SK-N-DZ (cell line): Measurements from ENCODE around the gene NUDT16L1. TPM values are rescaled to one million over a fixed set of nuclear protein-coding genes. Genes with fewer than 3 reads are reported as not detected.
A peak's percentile ranks its signal among the peaks of the same experiment; 100 is the strongest.

Experiments used
- DNase-seq: peaks from one replicate; pipeline ENCODE4 v3.0.0-alpha.2; 2015; ENCODE audit warnings: low spot score
- polyA plus RNA-seq, 2 experiments: library from polyadenylated mRNA; depleted of rRNA; stranded (reverse); fragments of >200 nt; gene quantifications; 2 replicates each; pipeline ENCODE4 v1.2.3, GENCODE V29; 2014

NUDT16L1 gene
- 35.3 and 41.6 TPM in 2 replicates for polyA plus RNA-seq (2014; cell fraction: cytosol; rRNA removed)
- 20.1 and 35.2 TPM in 2 replicates for polyA plus RNA-seq (2014; cell fraction: nucleus; rRNA removed)

DNA sequence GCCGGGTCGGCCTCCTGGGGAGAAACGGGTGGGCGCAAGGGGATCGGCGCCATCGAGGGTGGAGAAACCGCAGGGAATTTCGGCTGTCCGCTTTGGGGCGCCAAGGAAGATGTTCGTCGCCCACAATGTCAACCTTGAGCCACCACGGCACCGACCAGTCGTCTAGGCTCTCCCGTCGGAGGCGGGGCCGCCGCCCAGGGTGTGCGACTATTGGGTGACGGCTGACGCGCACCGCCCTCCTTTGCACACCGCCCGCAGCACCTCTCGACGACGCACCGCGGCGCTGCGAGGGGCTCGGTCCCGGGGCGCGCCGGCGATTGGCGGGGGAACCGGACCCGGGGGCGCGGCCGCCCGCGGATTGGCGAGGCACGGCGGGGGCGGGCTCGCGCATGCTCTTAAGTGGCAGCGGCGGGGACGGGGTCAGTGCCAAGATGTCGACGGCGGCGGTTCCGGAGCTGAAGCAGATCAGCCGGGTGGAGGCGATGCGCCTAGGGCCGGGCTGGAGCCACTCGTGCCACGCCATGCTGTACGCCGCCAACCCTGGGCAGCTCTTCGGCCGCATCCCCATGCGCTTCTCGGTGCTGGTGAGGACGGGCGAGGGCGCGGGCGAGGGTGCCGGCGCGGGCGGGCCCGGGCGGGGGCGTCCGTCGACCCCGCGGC is at the start of gene NUDT16L1:
Gene NUDT16L1, plus strand, starts transcription at position 267 of the 660 bp plus-strand sequence. Its CDS starts 165 bp downstream, at position 432.
- DNase-seq: peak; percentile 93

DNA sequence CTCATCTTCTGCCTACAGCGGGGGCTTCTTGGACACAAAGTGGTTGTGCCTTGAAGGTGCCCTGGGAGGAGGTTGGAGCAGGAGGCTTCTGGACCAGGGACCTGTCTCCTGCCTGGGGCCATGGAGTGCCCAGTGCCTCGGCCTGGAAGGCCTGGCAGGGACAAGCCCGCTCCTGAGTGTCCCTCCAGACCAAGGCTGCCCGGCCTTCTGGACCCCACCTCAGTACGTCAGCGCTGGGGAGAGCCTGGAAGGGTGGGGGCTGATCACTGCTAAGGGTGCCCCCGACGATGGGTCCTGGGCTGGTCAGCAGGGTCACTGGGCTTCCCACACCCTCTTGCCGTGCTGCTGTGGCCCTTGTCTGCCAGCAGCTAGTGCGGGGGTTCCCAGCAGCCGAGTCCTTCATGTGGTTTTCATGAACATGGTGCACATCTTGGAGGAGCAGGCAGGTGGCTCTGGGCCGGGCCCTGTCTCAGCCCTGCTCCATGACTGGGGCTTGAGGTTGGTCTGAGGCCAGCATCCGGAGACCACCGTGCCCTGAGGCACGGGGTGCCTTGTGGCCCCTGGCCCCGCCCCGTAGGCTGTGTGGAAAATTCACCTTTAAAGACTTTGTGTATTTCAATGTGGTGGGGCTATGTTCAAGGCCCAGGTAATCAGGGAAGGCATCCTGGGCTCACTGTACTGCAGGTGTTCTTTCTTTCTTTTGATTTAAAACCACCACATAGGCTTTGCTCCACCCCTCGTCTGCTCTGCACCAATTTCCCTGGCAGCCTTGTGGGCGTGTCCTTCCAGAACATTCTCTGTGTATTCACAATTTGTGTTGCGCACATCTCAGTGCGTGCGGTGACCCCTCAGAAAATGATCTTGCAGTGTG is 46.4 kb upstream of the NUDT16L1 start:
- DNase-seq: no peak

DNA sequence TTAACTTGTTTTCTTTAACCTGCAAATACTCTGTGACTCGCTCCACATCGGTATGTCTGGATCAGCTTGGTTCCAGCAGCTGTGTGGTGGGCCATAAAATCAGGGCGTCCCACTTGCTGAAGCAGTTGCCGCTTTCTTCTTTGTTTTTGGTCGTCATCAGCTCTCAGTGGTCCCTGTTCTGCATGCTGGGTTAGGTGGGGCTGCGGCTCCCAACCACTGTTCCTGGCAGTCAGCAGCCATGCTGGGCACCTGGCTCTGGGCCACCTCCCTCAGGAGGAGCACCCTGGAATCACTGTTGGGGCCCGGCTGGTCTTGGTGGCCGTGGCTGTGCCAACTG is 45.8 kb upstream of the NUDT16L1 start:
- no peak for DNase-seq

DNA sequence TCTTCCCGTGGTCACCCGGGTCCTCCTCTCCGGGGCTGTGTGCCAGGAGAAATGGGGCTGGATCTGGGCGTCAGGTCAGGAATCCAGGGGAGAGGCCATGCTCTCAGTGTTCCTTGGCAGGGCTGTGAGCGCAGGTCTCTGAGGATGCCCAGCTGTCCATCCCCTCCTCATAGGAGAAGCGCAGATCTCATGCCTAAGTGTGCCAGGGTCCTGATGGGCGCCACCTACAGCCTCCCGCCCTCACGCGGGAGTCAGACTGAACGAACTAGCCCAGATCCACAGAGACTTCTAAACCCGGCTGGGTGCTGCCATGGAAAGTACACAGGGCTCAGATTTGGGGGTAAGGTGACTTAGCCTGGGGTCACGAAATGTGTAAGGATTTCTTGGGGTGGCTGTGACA is 44.4 kb upstream of the NUDT16L1 start:
- no peak for DNase-seq

DNA sequence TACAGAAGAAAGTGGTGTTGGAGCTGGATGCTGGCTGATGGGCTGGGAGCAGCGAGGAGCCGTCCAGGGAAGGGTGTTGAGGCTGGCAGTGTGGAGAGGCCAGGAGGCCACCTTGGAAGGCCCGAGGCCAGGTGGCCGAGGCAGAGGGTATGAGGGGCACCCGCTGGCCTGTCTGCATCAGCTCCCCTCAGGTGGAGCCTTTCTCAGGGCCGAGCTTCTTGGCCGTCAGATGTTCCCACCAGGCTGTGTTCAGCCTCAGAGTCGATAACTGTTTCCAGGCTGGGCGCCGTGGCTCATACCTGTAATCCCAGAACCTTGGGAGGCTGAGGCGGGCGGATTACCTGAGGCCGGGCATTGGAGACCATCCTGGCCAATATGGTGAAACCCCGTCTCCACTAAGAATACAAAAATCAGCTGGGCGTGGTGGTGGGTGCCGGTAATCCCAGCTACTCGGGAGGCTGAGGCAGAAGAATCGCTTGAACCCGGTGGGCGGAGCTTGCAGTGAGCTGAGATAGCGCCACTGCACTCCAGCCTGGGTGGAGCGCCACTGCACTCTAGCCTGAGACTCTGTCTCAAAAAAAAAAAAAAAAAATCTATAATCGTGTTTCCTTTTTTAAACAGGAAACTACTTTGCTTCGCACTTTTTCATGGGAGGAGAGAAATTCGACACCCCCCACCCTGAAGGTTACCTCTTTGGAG is 43.5 kb upstream of the NUDT16L1 start:
- DNase-seq: no peak

DNA sequence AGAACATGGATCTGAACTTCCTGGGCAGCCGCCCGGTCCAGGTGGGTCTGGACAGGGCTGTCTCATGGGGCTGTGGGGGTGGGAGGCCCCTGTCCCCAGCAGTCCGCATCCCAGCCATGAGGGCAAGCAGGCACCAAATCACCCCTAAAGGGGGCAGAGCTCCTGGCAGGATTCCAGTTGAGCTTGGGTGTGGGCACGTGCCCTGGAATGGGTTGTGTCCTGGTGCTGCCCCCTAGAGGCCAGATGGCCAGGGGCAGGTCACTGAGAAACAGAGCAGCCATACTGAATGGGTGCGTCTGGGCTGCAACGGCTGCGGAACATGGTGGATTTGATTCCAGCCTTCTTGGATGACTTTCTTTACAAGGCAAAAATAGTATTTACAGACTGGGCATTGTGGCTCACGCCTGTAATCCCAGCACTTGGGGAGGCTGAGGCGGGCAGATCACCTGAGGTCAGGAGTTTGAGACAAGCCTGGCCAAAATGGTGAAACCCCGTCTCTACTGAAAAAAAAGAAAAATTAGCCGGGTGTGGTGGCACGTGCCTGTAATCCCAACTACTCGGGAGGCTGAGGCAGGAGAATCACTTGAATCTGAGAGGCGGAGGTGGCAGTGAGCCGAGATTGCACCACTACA is 42.8 kb upstream of the NUDT16L1 start:
- DNase-seq: peak; percentile 68

DNA sequence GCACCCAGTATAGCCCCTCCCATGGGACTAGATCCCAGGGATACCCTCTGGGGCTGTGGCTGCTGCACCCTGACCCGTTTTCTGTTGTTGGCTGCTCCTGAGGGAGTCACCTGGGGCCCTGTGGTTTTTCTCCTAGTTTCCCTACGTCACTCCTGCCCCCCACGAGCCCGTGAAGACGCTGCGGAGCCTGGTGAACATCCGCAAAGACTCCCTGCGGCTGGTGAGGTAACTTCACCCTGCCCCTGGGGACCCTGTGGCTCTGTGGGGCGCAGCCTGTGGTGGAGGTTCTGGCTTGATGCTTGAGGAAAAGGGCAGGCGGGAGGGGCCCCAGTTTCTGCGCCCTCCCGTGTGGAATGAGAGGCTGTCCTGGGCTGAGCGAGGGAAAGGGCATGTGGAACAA is 41.5 kb upstream of the NUDT16L1 start:
- no peak for DNase-seq

DNA sequence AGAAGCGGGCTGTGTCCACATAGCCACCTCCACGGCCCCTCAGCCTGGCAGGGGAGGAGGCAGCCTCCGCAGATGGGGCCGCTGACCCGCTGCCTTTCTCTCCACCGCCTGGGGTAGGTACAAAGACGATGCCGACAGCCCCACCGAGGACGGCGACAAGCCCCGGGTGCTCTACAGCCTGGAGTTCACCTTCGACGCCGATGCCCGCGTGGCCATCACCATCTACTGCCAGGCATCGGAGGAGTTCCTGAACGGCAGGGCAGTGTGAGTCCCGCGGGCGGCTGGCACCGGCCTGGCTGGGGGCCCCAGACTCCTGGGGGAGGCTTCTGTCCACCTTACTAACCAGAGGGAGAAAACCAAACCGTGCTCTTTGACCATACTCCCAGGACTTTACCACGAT is 40.8 kb upstream of the NUDT16L1 start:
- DNase-seq: no peak

DNA sequence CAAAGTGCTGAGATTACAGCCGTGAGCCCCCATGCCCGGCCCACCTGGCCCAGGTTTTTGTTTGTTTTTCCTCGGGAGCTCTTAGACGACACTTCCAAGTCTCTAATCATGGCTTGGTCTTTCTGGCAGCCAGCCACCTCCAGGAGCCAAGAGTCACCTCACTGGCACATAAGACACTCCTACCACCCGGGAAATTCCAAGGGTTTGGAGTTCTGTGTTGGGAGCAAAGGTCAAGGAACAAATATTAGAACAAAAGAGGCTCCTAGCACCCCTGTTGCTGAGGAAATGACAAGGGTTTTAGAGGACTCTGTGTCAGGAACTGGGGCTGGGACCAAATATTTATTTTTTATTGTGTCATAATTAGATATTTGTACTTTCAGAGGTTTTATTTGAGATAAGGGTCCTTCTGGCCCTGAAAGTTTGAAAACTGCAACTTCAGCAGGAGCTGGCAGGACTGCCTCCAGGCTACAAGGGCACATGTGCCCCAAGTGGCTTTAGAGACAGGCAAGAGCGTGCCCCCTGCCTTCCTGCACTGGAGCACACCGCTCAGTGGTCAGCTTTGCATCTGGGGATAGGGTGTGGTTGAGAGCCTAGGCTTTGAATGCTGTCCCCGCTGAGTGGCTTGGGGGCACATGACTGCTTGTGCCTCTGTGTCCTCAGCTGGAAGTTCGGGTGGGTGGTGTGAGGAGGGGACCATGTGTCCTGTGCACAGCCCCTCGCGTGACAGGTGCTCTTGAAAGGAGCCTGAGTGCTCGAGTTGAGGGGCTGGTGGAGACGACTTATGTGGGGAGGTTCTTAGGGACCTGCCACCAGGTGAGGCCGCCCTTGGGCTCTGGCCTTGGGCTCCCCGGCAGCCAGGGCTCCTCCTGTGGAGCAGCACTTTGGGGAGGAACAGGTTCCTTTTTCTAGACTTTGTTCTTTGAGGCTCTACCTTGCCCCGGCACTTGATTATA is 39.1 kb upstream of the NUDT16L1 start:
- DNase-seq: no peak

DNA sequence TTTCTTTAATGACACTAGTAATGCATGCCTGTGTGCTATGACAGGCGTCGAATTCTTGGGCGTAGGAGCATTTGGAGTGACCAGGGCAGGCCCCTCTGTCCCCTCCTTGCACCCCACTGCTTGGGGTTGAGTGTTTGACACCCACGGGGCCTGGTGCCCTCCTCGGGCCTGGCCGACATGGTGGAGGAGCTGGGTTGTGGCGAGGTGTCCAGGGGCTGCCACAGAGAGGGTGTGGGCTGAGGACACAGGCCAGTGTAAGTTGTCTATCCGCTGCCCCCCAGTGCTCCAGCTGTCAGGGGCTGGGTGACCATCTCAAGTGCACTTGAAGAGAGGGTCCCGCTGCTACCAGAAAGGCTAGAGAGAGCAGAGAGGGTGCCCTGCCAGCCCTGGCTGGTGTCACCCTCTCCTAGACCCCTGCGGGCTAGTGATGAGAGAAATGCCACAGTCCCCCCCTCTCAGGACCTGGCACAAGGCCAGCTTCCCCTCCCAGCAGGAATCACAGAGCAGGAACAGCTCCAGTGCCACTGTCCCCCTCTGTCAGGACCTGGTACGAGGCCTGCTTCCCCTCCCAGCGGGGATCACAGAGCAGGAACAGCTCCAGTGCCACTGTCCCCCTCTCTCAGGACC is 38.3 kb upstream of the NUDT16L1 start:
- no peak for DNase-seq

DNA sequence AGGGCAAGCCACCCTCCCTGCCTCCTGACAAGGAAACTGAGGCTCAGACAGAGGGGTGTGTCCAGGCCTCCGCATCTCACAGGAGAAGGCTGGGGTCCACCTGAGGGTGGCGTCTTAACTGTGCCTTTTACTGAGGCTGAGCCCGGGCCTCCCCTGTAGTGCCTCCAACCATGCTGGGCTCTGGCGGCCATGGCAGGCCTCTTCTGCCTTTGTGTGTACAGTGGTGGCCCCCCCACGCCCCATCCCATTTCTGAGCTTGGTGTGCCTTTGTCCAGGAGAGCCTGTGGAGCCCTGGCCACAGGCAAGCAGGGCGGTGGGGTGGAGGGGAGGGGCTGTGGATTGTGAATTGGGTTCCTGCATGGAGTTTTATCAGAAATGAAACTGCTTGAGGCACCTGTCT is 37.6 kb upstream of the NUDT16L1 start:
- DNase-seq: no peak

DNA sequence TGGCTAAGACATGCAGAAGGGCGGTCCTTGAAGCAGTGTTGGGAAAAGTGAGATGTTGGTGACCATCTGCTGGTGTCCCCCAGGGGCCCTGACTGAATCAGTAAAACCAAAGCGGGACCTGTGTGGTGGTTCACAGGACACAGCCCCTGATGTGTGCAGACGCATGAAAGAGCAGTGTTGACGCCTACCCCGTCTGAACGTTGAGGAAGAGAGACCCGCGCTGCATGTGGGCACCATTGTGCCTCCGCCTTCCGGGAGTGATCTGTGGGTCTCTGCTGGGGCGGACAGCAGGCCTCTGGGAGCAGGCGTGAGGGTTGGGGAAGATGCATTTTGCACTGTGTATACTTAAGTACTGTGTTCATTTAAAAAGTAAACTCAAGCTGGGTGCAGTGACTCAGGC is 37.1 kb upstream of the NUDT16L1 start:
- no peak for DNase-seq

DNA sequence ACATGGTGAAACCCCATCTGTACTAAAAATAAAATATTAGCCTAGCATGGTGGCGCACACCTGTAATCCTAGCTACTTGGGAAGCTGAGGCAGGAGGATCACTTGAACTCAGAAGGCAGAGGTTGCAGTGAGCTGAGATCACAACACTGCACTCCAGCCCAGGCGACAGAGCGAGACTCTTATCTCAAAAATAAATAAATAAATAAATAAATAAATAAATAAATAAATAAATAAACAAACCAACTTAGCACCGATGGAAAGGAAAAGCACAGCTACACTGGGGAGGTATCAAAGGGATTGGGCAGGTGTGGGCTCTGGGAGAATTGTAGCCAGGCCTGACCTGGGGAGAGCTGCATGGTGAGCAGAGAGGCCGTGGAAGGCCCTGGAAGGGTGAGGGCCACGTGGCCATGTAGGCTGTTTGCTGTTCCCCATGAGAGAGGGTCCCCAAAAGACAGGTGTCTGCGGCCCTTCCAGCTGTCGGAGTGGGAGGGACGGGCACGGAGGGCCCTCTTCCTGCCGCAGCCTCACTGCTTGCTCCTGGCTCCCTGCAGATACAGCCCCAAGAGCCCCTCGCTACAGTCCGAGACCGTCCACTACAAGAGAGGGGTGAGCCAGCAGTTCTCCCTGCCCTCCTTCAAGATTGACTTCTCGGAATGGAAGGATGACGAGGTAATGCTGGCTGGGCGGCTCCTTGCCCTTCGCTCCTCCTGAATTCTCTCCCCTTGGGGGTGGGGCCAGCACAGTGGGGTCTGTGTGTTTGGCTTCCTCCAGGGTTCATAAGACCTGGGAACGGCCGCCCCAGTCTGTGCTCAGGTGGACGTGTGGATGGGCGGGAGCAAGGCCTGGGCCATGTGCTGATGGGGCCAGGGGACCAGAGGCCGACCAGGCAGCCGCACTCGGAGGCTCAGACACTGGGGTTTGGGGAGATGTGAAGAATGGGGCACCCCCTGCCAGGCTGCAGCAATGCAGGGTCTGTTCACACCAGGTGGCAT is 36.4 kb upstream of the NUDT16L1 start:
- no peak for DNase-seq

DNA sequence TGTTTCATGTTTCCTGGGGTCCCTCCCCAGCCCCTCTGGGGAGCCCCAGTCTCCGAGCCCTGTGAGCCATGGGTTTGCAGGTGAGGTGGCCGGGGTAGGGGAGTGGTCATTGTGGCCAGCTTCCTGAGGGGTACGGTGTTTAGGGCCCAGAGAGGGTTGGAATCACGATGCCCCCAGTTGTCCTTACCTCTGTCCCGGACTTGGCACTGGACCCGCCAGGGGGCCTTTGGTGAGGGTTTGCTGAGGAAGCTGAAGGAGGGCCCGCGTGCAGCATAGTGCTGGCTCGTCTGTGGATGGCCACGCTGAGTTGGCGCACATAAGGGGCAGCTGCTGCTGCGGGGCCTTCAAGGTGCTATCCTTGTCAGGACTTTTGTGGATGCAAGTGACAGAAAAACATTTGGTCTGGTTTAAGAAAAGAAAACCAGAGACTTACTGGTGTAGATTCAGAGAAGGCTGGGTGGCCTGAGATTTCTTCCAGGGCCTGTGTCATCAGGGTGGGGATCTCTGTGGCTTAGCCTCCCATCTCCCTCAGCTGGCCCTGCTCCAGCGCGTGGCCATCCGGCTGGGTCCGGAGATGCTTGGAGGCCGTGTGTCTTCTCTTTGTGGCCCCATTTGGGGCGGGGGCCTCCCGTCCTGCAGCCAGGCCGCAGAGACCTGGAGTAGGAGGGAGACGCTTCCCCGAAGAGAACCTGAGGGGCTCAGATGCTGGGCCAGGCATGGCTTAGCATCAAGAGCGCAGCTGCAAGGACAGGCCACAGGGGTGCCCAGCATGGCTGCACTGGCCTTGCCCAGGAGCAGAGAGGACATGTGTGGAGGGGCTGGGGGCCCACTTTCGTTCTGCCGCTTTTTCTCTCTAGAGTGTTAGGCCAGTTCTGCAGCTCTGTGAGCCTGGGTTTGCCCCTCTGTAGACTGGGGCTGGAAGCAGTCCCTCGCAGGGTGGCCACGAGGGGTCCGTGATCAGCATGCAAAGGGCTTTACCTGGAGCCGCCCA is 33.7 kb upstream of the NUDT16L1 start:
- no peak for DNase-seq

DNA sequence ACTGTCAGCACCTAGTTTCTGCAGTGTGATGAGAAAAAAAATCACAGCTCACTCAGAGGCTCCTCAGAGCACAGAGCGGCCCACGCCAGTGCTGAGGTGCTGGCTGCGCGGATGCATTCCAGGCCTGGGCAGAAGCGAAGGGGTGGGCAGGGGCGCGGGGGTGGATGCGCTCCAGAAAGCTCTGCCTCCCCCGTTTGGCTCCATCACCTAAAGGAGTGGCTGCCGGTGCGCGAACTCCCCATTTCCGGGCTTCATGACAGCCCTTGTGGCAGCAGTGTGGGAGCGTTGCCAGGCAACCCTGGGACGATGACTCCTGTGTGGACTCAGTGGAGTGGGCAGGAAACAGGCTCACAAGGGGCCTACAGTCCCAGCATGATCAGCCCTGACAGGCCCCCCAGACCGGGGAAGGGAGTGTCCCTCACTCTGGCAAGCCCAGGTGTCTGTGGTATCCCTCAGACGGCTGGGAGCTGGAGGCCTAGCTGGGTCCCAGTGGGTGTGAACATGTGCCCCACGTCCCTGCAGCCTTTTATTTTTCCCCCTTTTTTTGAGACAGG is 32.8 kb upstream of the NUDT16L1 start:
- DNase-seq: no peak

DNA sequence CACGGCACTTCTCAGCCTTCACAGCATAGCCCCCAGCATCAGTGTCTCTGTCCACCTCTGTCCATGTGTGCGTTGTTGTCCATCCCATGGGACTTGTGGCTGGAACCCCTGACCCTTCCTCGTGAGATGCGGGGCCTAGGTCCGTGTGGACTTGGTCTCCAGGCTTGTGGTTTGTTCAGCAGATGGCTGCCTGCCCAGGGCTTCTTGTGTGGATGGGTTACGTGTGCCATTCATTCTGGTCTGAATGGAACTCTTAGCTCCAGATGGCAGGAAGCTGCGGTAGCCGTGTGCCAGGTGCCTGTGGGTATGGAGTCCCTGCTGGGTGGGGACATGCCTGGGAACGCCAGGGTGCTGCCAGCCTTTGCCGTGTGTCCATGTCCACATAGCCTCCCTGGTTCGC is 31.7 kb upstream of the NUDT16L1 start:
- no peak for DNase-seq

DNA sequence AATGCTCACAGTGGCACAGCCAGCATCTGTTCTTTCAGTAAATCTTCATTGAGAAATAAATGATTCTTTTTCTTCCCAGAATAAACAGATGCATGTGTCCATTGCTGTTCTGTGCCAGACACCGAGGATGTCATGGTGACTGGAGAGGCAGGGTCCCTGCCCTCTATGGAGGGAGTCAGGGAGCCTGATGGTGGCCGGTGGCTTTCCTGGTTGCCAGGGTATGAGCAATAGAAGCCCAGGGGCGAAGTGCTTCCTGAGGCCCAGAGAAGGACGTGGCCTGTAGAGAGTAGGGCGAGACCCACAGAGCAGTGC is 29.9 kb upstream of the NUDT16L1 start:
- DNase-seq: no peak
